ENCODE data around the gene ERG28.
"Not testable (repeated sequence)": the region's sequence is repeated elsewhere in the genome, so short reads cannot be mapped to it uniquely, and the experiment has no call there.

ERG28 gene

GRCh38 chr14:75615200-75615599 is 45.5 kb downstream of the ERG28 start:
- no peak for DNase-seq

GRCh38 chr14:75614179-75614578 is 46.5 kb downstream of the ERG28 start:
- no peak for DNase-seq

- no peak for DNase-seq
Observed at GRCh38 chr14:75612157-75612556, 48.5 kb downstream of the ERG28 start.

- DNase-seq, result no peak
Observed at GRCh38 chr14:75610834-75611233, 49.8 kb downstream of the ERG28 start.

- no peak for DNase-seq
Observed at GRCh38 chr14:75609606-75610475, 50.8 kb downstream of the ERG28 start.

GRCh38 chr14:75609116-75609515 is 51.6 kb downstream of the ERG28 start:
- DNase-seq, result no peak

- DNase-seq, result no peak
Observed at GRCh38 chr14:75607842-75608640, 52.6 kb downstream of the ERG28 start.

- no peak for DNase-seq
Observed at GRCh38 chr14:75607044-75607443, 53.6 kb downstream of the ERG28 start.

GRCh38 chr14:75605916-75606315 is 54.8 kb downstream of the ERG28 start:
- DNase-seq, result no peak

- DNase-seq, result peak; percentile 74
Observed at GRCh38 chr14:75604979-75605851, 55.5 kb downstream of the ERG28 start.

GRCh38 chr14:75602503-75602902 is 58.2 kb downstream of the ERG28 start:
- DNase-seq, result no peak

- not testable (repeated sequence) for DNase-seq
Observed at GRCh38 chr14:75601061-75601460, 59.6 kb downstream of the ERG28 start.

GRCh38 chr14:75600100-75600499 is 60.6 kb downstream of the ERG28 start:
- DNase-seq, result not testable (repeated sequence)

Measured in DMS79 (cell line).